Measurements from ENCODE around the gene LSM14A. TPM values are rescaled to one million over a fixed set of nuclear protein-coding genes. Genes with fewer than 3 reads are reported as not detected.

Gene LSM14A
- total and polyA plus RNA-seq, 2 of the 13 experiments (the other 11 are each of a cell fraction or from before 2014, with no cell fraction given), result 77.0 to 83.6 TPM

DNA sequence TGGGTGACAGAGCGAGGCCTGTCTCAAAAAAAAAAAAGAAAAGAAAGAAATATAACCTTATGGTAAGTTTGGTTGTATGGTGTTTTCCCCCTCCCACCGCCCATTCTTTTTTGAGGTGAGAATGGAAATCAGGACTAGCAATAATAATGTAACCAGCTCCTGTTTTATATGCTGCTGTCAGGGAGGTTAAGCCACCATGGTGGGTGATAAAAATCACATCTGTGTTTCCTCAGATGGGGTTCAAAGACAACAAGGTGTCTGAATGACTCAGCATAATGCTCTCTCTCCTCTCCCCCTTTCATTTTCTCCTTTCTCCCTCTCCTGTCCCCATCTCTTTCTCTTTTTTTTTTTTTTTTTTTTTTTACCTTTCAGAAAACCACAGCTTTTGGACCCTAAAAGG lies 53.7 kb downstream of the LSM14A start:
- Histone ChIP-seq H3K79me2 (ENCODE audit: insufficient read depth, low read length) (no peaks in the 10 kb centered on the region), H2AFZ (ENCODE audit: low read length) (no peak overlapping the region), H4K20me1 (ENCODE audit: insufficient read depth, low read length) (no peaks in the 10 kb centered on the region), H3K36me3 (replicated peaks in 1 of 2; ENCODE audit: control insufficient read depth in 1 of 2, insufficient read depth in 2 of 2, low read length in 2 of 2) (peaks cover 34 to 77% of the 10 kb centered on the region in 2 experiments), H3K9me3 (ENCODE audit: low read length) (no peaks in the 10 kb centered on the region), H3K27ac (ENCODE audit: extremely low read length, insufficient read depth, low read length) (peak overlapping the region; percentile 21), H3K4me2 (ENCODE audit: low read depth, low read length) (no peak overlapping the region), H3K4me3 (replicated peaks in 1 of 3; ENCODE audit: insufficient read depth in 1 of 3, low read depth in 2 of 3, low read length in 3 of 3) (no peak overlapping the region), H3K4me1 (ENCODE audit: insufficient read depth, low read length) (peaks cover 11% of the 10 kb centered on the region; the same call in 1 of the 2 replicates), H3K27me3 (ENCODE audit: control insufficient read depth in 1 of 2, insufficient read depth in 2 of 2, low read length in 2 of 2) (no peaks in the 10 kb centered on the region), H3K9ac (ENCODE audit: insufficient read depth, low read depth, low read length) (no peak overlapping the region)
- DNase-seq (ENCODE audit: low spot score), result no peak
- BruUV-seq (replicated peaks), result no TSS peak
- ChIA-PET POLR2A (no interaction called here), CTCF (ENCODE audit: low intra/inter-chr PET ratio, low total read pairs) (no interaction called here)
- TF ChIP-seq ZNF367 (CRISPR knock-in tag; IDR thresholded peaks at IDR 0.05; ENCODE audit: borderline replicate concordance), result no peak
- no peak for TF ChIP-seq SIN3B (IDR thresholded peaks at IDR 0.05; ENCODE audit: low read length)
- TF ChIP-seq TAF1 (CRISPR knock-in tag; IDR thresholded peaks at IDR 0.05), result no peak
- TF ChIP-seq NFE2L2 (IDR thresholded peaks at IDR 0.05; ENCODE audit: low read length), result peak; percentile 86
- TF ChIP-seq PCBP2 (optimal IDR thresholded peaks at IDR 0.05; ENCODE audit: low read depth, low read length, poor library complexity, severe bottlenecking), result no peak
- TF ChIP-seq ZNF776 (CRISPR knock-in tag; IDR thresholded peaks at IDR 0.05), result no peak
- TF ChIP-seq HNRNPL (IDR thresholded peaks at IDR 0.05; ENCODE audit: low read depth, low read length), result no peak
- 0 out of 4 replicates have a peak, but pooled peaks have one; percentile 1 to 30 for TF ChIP-seq MAFK (conservative IDR thresholded peaks at IDR 0.05 in 1 of 2, IDR thresholded peaks at IDR 0.05 in 1 of 2; ENCODE audit: low read length in 2 of 2)
- no peak for TF ChIP-seq ISL2 (CRISPR knock-in tag; IDR thresholded peaks at IDR 0.05)
- no peak for TF ChIP-seq NBN (conservative IDR thresholded peaks at IDR 0.05)
- intact Hi-C loops (cut with micrococcal nuclease; ENCODE audit: unreplicated experiment), result no loop called here
- in situ Hi-C loops (cut with HindIII; ENCODE audit: extremely low pct_ligation_motif_present, low pct_unique_long_range_greater_than_20kb), result no loop called here
- ATAC-seq, result no peak
- FAIRE-seq, result no peak
- 100% methylated on average over 2 of the region's 2 CpGs for WGBS (ENCODE audit: low lambda C conversion rate)

DNA sequence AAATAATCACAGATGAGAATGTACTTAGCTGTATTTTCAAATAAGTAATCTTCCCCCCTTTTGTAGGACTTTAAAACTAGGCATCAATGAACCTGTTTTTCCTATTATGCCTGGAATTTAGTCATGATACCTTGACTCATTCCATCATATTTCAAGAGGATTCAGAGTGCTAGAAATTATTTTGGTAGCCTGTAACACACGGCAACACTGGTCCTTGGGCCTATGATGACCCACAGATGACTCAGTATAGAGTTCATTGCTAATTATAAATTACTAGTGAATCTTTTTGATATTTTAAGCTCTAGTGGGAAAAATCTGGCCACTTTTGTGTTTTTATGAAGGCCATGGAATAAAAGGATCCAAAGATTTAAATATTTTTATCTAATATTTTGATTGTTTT lies 56.0 kb downstream of the LSM14A start:
- POLR2A ChIA-PET, result no interaction called here
- Histone ChIP-seq H4K20me1 (ENCODE audit: insufficient read depth, low read length) (no peaks in the 10 kb centered on the region), H3K36me3 (replicated peaks in 1 of 2; ENCODE audit: control insufficient read depth in 1 of 2, insufficient read depth in 2 of 2, low read length in 2 of 2) (peaks cover 21 to 54% of the 10 kb centered on the region in 2 experiments), H3K9ac (ENCODE audit: insufficient read depth, low read depth, low read length) (no peak overlapping the region), H3K4me3 (replicated peaks in 1 of 3; ENCODE audit: insufficient read depth in 1 of 3, low read depth in 2 of 3, low read length in 3 of 3) (no peak overlapping the region), H3K9me3 (ENCODE audit: low read length) (no peaks in the 10 kb centered on the region), H3K4me2 (ENCODE audit: low read depth, low read length) (no peak overlapping the region), H3K79me2 (ENCODE audit: insufficient read depth, low read length) (no peaks in the 10 kb centered on the region), H3K4me1 (ENCODE audit: insufficient read depth, low read length) (peaks cover 22% of the 10 kb centered on the region), H3K27me3 (ENCODE audit: control insufficient read depth in 1 of 2, insufficient read depth in 2 of 2, low read length in 2 of 2) (no peaks in the 10 kb centered on the region), H3K27ac (ENCODE audit: extremely low read length, insufficient read depth, low read length) (no peak overlapping the region), H2AFZ (ENCODE audit: low read length) (no peak overlapping the region)
- in situ Hi-C loops (cut with HindIII; ENCODE audit: extremely low pct_ligation_motif_present, low pct_unique_long_range_greater_than_20kb), result no loop called here
- CTCF ChIA-PET (ENCODE audit: low intra/inter-chr PET ratio, low total read pairs), result no interaction called here
- no peak for DNase-seq (ENCODE audit: low spot score)
- intact Hi-C loops (cut with micrococcal nuclease; ENCODE audit: unreplicated experiment), result no loop called here
- no peak for FAIRE-seq
- BruUV-seq (replicated peaks), result no TSS peak
- 100% methylated on average over 1 of the region's 1 CpG for WGBS (ENCODE audit: low lambda C conversion rate)
- ATAC-seq, result no peak
- TF ChIP-seq ELF1 (CRISPR knock-in tag; IDR thresholded peaks at IDR 0.05), result no peak
- TF ChIP-seq, protein P1, sequence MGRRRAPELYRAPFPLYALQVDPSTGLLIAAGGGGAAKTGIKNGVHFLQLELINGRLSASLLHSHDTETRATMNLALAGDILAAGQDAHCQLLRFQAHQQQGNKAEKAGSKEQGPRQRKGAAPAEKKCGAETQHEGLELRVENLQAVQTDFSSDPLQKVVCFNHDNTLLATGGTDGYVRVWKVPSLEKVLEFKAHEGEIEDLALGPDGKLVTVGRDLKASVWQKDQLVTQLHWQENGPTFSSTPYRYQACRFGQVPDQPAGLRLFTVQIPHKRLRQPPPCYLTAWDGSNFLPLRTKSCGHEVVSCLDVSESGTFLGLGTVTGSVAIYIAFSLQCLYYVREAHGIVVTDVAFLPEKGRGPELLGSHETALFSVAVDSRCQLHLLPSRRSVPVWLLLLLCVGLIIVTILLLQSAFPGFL (CRISPR knock-in tag; IDR thresholded peaks at IDR 0.05), result no peak
- TF ChIP-seq ZMYM2 (CRISPR knock-in tag; IDR thresholded peaks at IDR 0.05), result no peak
- TF ChIP-seq ZNF441 (CRISPR knock-in tag; IDR thresholded peaks at IDR 0.05; ENCODE audit: borderline replicate concordance), result no peak
- TF ChIP-seq CENPX (CRISPR knock-in tag; IDR thresholded peaks at IDR 0.05), result no peak
- TF ChIP-seq, protein P2, sequence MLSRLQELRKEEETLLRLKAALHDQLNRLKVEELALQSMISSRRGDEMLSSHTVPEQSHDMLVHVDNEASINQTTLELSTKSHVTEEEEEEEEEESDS (CRISPR knock-in tag; IDR thresholded peaks at IDR 0.05; ENCODE audit: borderline replicate concordance), result no peak
- TF ChIP-seq, protein P3, sequence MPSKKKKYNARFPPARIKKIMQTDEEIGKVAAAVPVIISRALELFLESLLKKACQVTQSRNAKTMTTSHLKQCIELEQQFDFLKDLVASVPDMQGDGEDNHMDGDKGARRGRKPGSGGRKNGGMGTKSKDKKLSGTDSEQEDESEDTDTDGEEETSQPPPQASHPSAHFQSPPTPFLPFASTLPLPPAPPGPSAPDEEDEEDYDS (CRISPR knock-in tag; IDR thresholded peaks at IDR 0.05), result no peak
- no peak for TF ChIP-seq STAT5B (CRISPR knock-in tag; IDR thresholded peaks at IDR 0.05)
- no peak for TF ChIP-seq ZSCAN31 (CRISPR knock-in tag; IDR thresholded peaks at IDR 0.05; ENCODE audit: low read depth)
- no peak for TF ChIP-seq ZFP36 (IDR thresholded peaks at IDR 0.05; ENCODE audit: borderline replicate concordance, low read depth, low read length, partially characterized antibody)
- TF ChIP-seq NR2C2 (CRISPR knock-in tag; IDR thresholded peaks at IDR 0.05; ENCODE audit: borderline replicate concordance), result no peak
